Neural cell (in vitro differentiated cells): ENCODE measurements around the gene LYSMD4. TPM values are rescaled to one million over a fixed set of nuclear protein-coding genes. Genes with fewer than 3 reads are reported as not detected.

ENCODE experiments used
- H2AFZ ChIP-seq: fragments of 200-600, 300-800 bp; sonication (generic), shearing (Covaris generic); 2 replicates; pipeline ENCODE4 v1.6.0; 2014; ENCODE audit warnings: low read depth, mild to moderate bottlenecking, antibody characterized with exemption, low read length, moderate library complexity
- H3F3A ChIP-seq: fragments of 200-600 bp; shearing (Covaris generic); 2 replicates; pipeline ENCODE4 v1.6.1; 2016; ENCODE audit warnings: mild to moderate bottlenecking, moderate library complexity, mixed read lengths, antibody characterized with exemption, low read length; ENCODE audit not compliant: insufficient read depth, poor library complexity, severe bottlenecking
- H3K27ac ChIP-seq: fragments of 200-600, 300-800 bp; sonication (generic), shearing (Covaris generic); 2 replicates; pipeline ENCODE4 v1.5.1; 2014; ENCODE audit warnings: mild to moderate bottlenecking, low read length, moderate library complexity
- H3K27me3 ChIP-seq: fragments of 300-800, 200-600 bp; sonication (generic), shearing (Covaris generic); 2 replicates; pipeline ENCODE4 v1.6.0; 2014; ENCODE audit warnings: mild to moderate bottlenecking, low read depth, low read length, moderate library complexity; ENCODE audit not compliant: insufficient read depth
- H3K36me3 ChIP-seq: fragments of 300-800, 200-600 bp; sonication (generic), shearing (Covaris generic); 2 replicates; pipeline ENCODE4 v1.5.1; 2014; ENCODE audit warnings: mild to moderate bottlenecking, antibody characterized with exemption, low read length, moderate library complexity; ENCODE audit not compliant: insufficient read depth
- H3K4me2 ChIP-seq: fragments of 300-800, 200-600 bp; sonication (generic), shearing (Covaris generic); 2 replicates; pipeline ENCODE4 v1.6.0; 2014; ENCODE audit warnings: mild to moderate bottlenecking, low read length
- H3K4me3 ChIP-seq: fragments of 300-800, 200-600 bp; sonication (generic), shearing (Covaris generic); 2 replicates; pipeline ENCODE4 v1.5.1; 2014; ENCODE audit warnings: mild to moderate bottlenecking, low read length, moderate library complexity
- H3K79me2 ChIP-seq: fragments of 200-600 bp; shearing (Covaris generic); replicated peaks from 2 replicates; pipeline ENCODE4 v1.6.0; 2014; ENCODE audit warnings: mild to moderate bottlenecking, low read length, moderate library complexity; ENCODE audit not compliant: insufficient read depth
- H3K9ac ChIP-seq: fragments of 300-800, 200-600 bp; sonication (generic), shearing (Covaris generic); 2 replicates; pipeline ENCODE4 v1.6.1; 2016; ENCODE audit warnings: mild to moderate bottlenecking, low read length, mixed read lengths
- H3K9me2 ChIP-seq: fragments of 200-600 bp; shearing (Covaris generic); 2 replicates; pipeline ENCODE4 v1.6.1; 2016; ENCODE audit warnings: mild to moderate bottlenecking, low read length, mixed read lengths; ENCODE audit not compliant: insufficient read depth
- H3K9me3 ChIP-seq: fragments of 200-600, 300-800 bp; sonication (generic), shearing (Covaris generic); 2 replicates; pipeline ENCODE4 v1.6.1; 2016; ENCODE audit warnings: mild to moderate bottlenecking, mixed run types, low read length, moderate library complexity, mixed read lengths
- H4K20me1 ChIP-seq: fragments of 200-600 bp; shearing (Covaris generic); 2 replicates; pipeline ENCODE4 v1.6.1; 2016; ENCODE audit warnings: mild to moderate bottlenecking, mixed run types; ENCODE audit not compliant: insufficient read depth
- EP300 ChIP-seq: fragments of 450-650 bp; conservative IDR thresholded peaks from 2 replicates; pipeline ENCODE4 v1.6.1; 2014; ENCODE audit warnings: antibody characterized with exemption, mild to moderate bottlenecking, moderate library complexity; ENCODE audit not compliant: poor library complexity, severe bottlenecking
- EZH2 ChIP-seq: fragments of 200-600, 300-800 bp; shearing (Covaris generic), sonication (generic); IDR thresholded peaks from 2 replicates; pipeline ENCODE4 v1.6.1; 2014; ENCODE audit warnings: antibody characterized with exemption, low read length, borderline replicate concordance, mild to moderate bottlenecking; ENCODE audit not compliant: insufficient read depth, poor library complexity, severe bottlenecking
- MXI1 ChIP-seq: fragments of 450-650 bp; conservative IDR thresholded peaks from 2 replicates; pipeline ENCODE4 v1.6.1; 2014; ENCODE audit warnings: antibody characterized with exemption, mild to moderate bottlenecking; ENCODE audit not compliant: poor library complexity, severe bottlenecking
- POLR2AphosphoS5 ChIP-seq: IDR thresholded peaks from 2 replicates; pipeline ENCODE4 v1.6.1; 2012
- RAD21 ChIP-seq: fragments of 450-650 bp; conservative IDR thresholded peaks from 2 replicates; pipeline ENCODE4 v1.6.1; 2014; ENCODE audit warnings: antibody characterized with exemption, mild to moderate bottlenecking, moderate library complexity
- SMC3 ChIP-seq: fragments of 450-650 bp; conservative IDR thresholded peaks from 2 replicates; pipeline ENCODE4 v1.6.1; 2014; ENCODE audit warnings: antibody characterized with exemption, mild to moderate bottlenecking, moderate library complexity; ENCODE audit not compliant: poor library complexity
- TAF1 ChIP-seq: IDR thresholded peaks from 2 replicates; pipeline ENCODE4 v1.6.1; 2012; ENCODE audit warnings: low read depth
- polyA plus RNA-seq: library from polyadenylated mRNA; depleted of rRNA; stranded (reverse); fragments of >200 nt; gene quantifications from 2 replicates; pipeline ENCODE4 v1.2.3, GENCODE V29; 2014
- TF ChIP-seq, protein P1 (sequence below): IDR thresholded peaks from 2 replicates; pipeline ENCODE4 v1.6.1; 2012; ENCODE audit warnings: borderline replicate concordance
- TF ChIP-seq, protein P2 (sequence below): fragments of 450-650 bp; IDR thresholded peaks from 2 replicates; pipeline ENCODE4 v1.5.1; 2014; ENCODE audit warnings: antibody characterized with exemption, mild to moderate bottlenecking, moderate library complexity; ENCODE audit not compliant: poor library complexity, severe bottlenecking

Gene LYSMD4
- polyA plus RNA-seq, 1 donor from 2014 or later, result 57.5 TPM

DNA sequence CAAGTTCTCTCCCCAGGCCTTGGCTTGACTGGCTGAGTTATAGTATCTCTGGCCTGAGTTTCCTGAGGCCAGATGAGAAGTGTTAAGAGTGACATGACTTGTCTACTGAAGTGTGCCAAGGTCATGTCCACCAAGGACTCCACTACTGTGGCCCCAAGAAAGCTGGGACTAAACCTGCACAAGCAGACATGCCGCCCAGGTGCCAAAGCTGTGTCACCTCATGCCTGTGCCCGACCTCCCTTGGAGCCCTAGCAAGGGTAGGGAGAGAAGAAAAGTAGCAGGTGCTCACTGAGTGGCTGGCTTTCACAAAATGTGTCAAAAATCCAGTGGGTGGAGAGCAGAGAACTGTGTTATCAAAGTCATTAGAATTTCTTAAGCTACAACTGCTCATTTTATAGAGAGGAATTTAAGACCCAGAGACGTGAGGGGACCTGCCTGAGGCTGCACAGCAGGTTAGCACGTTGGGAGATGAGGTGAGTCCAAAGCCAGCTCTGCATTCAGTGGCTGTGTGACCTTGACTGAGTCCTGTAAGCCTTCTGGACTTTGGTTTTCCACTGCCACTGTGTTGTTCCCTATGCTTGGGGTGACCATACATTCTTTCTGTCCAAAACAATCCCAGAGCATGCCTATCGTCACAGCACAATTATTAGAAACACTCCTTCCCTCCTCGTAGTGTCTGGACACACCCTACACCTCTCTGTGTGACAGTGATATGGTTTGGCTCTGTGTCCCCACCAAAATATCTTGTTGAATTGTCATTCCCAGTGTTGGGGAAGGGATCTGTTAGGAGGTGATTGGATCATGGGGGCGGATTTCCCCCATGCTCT, 5.0 kb upstream of the LYSMD4 start:
- Histone ChIP-seq H3K36me3 (no peaks in the 10 kb centered on the region), H3K27me3 (no peaks in the 10 kb centered on the region), H3K4me3 (no peak overlapping the region), H3K9me2 (no peaks in the 10 kb centered on the region), H3K27ac (no peak overlapping the region), H3K79me2 (no peaks in the 10 kb centered on the region), H3K9ac (no peak overlapping the region), H3F3A (no peaks in the 10 kb centered on the region), H2AFZ (no peak overlapping the region), H3K9me3 (no peaks in the 10 kb centered on the region), H4K20me1 (no peaks in the 10 kb centered on the region), H3K4me2 (no peak overlapping the region)
- TF ChIP-seq EP300 (no peak), SMC3 (no peak), MXI1 (no peak), EZH2 (no peak), RAD21 (no peak), POLR2AphosphoS5 (no peak), TAF1 (no peak)
- TF ChIP-seq, protein P1, sequence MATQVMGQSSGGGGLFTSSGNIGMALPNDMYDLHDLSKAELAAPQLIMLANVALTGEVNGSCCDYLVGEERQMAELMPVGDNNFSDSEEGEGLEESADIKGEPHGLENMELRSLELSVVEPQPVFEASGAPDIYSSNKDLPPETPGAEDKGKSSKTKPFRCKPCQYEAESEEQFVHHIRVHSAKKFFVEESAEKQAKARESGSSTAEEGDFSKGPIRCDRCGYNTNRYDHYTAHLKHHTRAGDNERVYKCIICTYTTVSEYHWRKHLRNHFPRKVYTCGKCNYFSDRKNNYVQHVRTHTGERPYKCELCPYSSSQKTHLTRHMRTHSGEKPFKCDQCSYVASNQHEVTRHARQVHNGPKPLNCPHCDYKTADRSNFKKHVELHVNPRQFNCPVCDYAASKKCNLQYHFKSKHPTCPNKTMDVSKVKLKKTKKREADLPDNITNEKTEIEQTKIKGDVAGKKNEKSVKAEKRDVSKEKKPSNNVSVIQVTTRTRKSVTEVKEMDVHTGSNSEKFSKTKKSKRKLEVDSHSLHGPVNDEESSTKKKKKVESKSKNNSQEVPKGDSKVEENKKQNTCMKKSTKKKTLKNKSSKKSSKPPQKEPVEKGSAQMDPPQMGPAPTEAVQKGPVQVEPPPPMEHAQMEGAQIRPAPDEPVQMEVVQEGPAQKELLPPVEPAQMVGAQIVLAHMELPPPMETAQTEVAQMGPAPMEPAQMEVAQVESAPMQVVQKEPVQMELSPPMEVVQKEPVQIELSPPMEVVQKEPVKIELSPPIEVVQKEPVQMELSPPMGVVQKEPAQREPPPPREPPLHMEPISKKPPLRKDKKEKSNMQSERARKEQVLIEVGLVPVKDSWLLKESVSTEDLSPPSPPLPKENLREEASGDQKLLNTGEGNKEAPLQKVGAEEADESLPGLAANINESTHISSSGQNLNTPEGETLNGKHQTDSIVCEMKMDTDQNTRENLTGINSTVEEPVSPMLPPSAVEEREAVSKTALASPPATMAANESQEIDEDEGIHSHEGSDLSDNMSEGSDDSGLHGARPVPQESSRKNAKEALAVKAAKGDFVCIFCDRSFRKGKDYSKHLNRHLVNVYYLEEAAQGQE, result no peak
- TF ChIP-seq, protein P2, sequence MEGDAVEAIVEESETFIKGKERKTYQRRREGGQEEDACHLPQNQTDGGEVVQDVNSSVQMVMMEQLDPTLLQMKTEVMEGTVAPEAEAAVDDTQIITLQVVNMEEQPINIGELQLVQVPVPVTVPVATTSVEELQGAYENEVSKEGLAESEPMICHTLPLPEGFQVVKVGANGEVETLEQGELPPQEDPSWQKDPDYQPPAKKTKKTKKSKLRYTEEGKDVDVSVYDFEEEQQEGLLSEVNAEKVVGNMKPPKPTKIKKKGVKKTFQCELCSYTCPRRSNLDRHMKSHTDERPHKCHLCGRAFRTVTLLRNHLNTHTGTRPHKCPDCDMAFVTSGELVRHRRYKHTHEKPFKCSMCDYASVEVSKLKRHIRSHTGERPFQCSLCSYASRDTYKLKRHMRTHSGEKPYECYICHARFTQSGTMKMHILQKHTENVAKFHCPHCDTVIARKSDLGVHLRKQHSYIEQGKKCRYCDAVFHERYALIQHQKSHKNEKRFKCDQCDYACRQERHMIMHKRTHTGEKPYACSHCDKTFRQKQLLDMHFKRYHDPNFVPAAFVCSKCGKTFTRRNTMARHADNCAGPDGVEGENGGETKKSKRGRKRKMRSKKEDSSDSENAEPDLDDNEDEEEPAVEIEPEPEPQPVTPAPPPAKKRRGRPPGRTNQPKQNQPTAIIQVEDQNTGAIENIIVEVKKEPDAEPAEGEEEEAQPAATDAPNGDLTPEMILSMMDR, result no peak

DNA sequence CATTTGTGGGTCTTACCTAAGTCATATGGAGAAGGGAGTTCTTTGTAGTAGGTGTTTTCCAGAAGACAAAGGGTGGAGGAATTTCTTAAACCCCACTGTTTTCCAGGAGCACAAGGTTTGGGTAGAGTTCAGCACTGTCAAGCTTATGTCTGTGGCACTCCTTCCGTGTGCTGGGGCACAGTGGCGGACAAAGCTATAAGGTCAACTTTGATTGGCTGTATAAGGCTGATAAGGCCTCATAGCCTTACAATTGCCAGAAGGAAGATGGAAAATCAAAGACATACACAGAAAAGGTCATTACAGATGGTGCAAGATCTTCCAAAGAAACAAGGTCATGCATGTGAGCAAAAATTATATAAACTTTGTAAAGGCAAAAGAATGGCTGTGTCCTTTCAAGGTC, 3.5 kb upstream of the LYSMD4 start:
- H3F3A ChIP-seq, result no peaks in the 10 kb centered on the region
- H3K27ac ChIP-seq, result no peak overlapping the region
- no peak overlapping the region for H3K4me3 ChIP-seq
- TF ChIP-seq, protein P1, result no peak
- no peak for TF ChIP-seq SMC3
- no peak for TF ChIP-seq RAD21
- TF ChIP-seq, protein P2, result no peak
- TF ChIP-seq TAF1, result no peak
- no peak for TF ChIP-seq EZH2
- no peak overlapping the region for H2AFZ ChIP-seq
- no peak overlapping the region for H3K9ac ChIP-seq
- H3K79me2 ChIP-seq, result no peaks in the 10 kb centered on the region
- H4K20me1 ChIP-seq, result no peaks in the 10 kb centered on the region
- no peaks in the 10 kb centered on the region for H3K36me3 ChIP-seq
- no peaks in the 10 kb centered on the region for H3K9me3 ChIP-seq
- H3K4me2 ChIP-seq, result no peak overlapping the region
- no peaks in the 10 kb centered on the region for H3K27me3 ChIP-seq
- H3K9me2 ChIP-seq, result no peaks in the 10 kb centered on the region
